ENCODE data around the gene SFRP2. TPM values are rescaled to one million over a fixed set of nuclear protein-coding genes. Genes with fewer than 3 reads are reported as not detected.

The SFRP2 gene
- total RNA-seq, 2 donors from 2014 or later = 70.4 to 90.3 TPM

DNA sequence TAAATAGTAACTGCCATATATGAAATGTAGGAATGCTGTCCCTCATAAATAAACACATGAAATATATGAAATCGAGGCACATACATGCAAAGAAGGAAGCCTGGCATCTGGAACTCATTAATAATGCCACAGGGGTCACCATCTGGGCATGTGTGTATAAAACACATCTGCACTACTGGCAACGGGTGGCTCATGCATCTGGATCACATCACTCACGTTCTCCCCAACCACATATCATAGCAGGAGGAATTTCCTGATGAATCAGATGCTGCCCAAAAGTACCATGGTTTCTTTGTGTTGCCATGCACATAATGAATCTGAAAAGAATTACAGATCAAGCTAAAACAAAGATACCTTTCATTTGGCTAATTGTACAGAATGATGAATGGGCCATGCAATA, 57.6 kb downstream of the SFRP2 start:
- H3K9me3 ChIP-seq = no peaks in the 10 kb centered on the region
- TF ChIP-seq, protein P1, sequence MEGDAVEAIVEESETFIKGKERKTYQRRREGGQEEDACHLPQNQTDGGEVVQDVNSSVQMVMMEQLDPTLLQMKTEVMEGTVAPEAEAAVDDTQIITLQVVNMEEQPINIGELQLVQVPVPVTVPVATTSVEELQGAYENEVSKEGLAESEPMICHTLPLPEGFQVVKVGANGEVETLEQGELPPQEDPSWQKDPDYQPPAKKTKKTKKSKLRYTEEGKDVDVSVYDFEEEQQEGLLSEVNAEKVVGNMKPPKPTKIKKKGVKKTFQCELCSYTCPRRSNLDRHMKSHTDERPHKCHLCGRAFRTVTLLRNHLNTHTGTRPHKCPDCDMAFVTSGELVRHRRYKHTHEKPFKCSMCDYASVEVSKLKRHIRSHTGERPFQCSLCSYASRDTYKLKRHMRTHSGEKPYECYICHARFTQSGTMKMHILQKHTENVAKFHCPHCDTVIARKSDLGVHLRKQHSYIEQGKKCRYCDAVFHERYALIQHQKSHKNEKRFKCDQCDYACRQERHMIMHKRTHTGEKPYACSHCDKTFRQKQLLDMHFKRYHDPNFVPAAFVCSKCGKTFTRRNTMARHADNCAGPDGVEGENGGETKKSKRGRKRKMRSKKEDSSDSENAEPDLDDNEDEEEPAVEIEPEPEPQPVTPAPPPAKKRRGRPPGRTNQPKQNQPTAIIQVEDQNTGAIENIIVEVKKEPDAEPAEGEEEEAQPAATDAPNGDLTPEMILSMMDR (IDR thresholded peaks at IDR 0.05) = no peak
- H3K27me3 ChIP-seq (replicated peaks; ENCODE audit: insufficient read depth) = no peaks in the 10 kb centered on the region
- no peak overlapping the region for H3K27ac ChIP-seq
- H3K36me3 ChIP-seq = no peaks in the 10 kb centered on the region
- H3K4me1 ChIP-seq (ENCODE audit: control insufficient read depth in 1 of 2, low read depth in 2 of 2) = no peaks in the 10 kb centered on the region
- no peak for DNase-seq (ENCODE audit: low spot score)
- no peak overlapping the region for H3K4me3 ChIP-seq
- ATAC-seq (ENCODE audit: insufficient number of reproducible peaks, low FRiP score, low read depth) = no peak

Other genes with a start within 250 kb of the SFRP2 start
- gene TLR2, start 104.8 kb downstream of the SFRP2 start, total RNA-seq = 10 to 100 TPM; 68.5 to 77.7 TPM
- gene RNF175, start 29.1 kb downstream of the SFRP2 start, total RNA-seq = not detected